ENCODE data around the gene FZD1.

Gene FZD1

GRCh38 chr7:91293136-91293535 is 28.9 kb downstream of the FZD1 start:
- no peak for DNase-seq (ENCODE audit: extremely low read depth, low read depth)

GRCh38 chr7:91293840-91294239 is 29.6 kb downstream of the FZD1 start:
- TF ChIP-seq CTCF (IDR thresholded peaks at IDR 0.05; ENCODE audit: low read depth, low read length, missing control alignments) = no peak
- DNase-seq (ENCODE audit: extremely low read depth, low read depth) = no peak
- H3K4me3 ChIP-seq (replicated peaks; ENCODE audit: low read depth, low read length) = no peak overlapping the region

More at GRCh38 chr7:91293136-91293535, 28.9 kb downstream of the FZD1 start:
- no peak overlapping the region for H3K4me3 ChIP-seq (replicated peaks; ENCODE audit: low read depth, low read length)
- TF ChIP-seq CTCF (IDR thresholded peaks at IDR 0.05; ENCODE audit: low read depth, low read length, missing control alignments) = no peak

GRCh38 chr7:91294639-91295220 is 30.5 kb downstream of the FZD1 start:
- H3K4me3 ChIP-seq (replicated peaks; ENCODE audit: low read depth, low read length) = no peak overlapping the region
- no peak for TF ChIP-seq CTCF (IDR thresholded peaks at IDR 0.05; ENCODE audit: low read depth, low read length, missing control alignments)
- DNase-seq (ENCODE audit: extremely low read depth, low read depth) = no peak

DNA sequence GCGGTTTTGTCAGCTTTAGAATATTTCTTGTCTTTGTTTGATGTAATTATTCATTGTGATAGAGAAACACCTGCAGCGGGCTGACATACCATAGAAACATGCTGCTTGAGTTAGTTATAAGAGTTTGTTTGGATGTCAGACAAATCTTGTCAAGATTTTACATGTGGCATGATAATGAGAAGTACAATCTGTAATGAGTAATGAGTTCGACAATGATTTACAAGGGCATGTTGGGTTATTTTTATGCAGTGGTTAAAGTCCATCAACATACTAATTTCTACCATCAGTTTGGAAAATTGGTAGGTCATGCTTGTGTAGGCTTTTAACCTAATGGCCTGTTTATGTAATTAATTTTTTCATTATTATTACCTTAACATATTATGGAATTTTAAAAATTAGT is 31.3 kb downstream of the FZD1 start:
- H3K4me3 ChIP-seq (replicated peaks; ENCODE audit: low read depth, low read length) = no peak overlapping the region
- DNase-seq (ENCODE audit: extremely low read depth, low read depth) = no peak
- no peak for TF ChIP-seq CTCF (IDR thresholded peaks at IDR 0.05; ENCODE audit: low read depth, low read length, missing control alignments)

- no peak for DNase-seq (ENCODE audit: extremely low read depth, low read depth)
- no peak for TF ChIP-seq CTCF (IDR thresholded peaks at IDR 0.05; ENCODE audit: low read depth, low read length, missing control alignments)
- no peak overlapping the region for H3K4me3 ChIP-seq (replicated peaks; ENCODE audit: low read depth, low read length)
Observed at GRCh38 chr7:91297939-91298338, 33.7 kb downstream of the FZD1 start.

GRCh38 chr7:91299952-91300775 is 35.9 kb downstream of the FZD1 start:
- DNase-seq (ENCODE audit: extremely low read depth, low read depth) = no peak
- H3K4me3 ChIP-seq (replicated peaks; ENCODE audit: low read depth, low read length) = no peak overlapping the region
- no peak for TF ChIP-seq CTCF (IDR thresholded peaks at IDR 0.05; ENCODE audit: low read depth, low read length, missing control alignments)

Data from HFF-Myc (cell line).